Breast epithelium (tissue), 3 donors: ENCODE results near the gene ANKS1B.

Experiments
- POLR2A ChIP-seq: fragments of 450-650 bp; IDR thresholded peaks from one replicate; pipeline ENCODE4 v1.6.1; 2016; ENCODE audit warnings: antibody characterized with exemption, mild to moderate bottlenecking, moderate library complexity
- POLR2AphosphoS5 ChIP-seq, 3 donors: sonication (generic); formaldehyde crosslinking; IDR thresholded peaks; one replicate each; pipeline ENCODE4 v1.6.1; 2017; ENCODE audit warnings: antibody characterized with exemption in 3 of 3
- TF ChIP-seq, protein P1 (sequence below), 3 donors: fragments of 450-650 bp; IDR thresholded peaks; one replicate each; pipeline ENCODE4 v1.5.1; 2016 to 2017; ENCODE audit warnings: antibody characterized with exemption in 3 of 3, mild to moderate bottlenecking in 3 of 3, moderate library complexity in 3 of 3

- TF ChIP-seq, protein P1, sequence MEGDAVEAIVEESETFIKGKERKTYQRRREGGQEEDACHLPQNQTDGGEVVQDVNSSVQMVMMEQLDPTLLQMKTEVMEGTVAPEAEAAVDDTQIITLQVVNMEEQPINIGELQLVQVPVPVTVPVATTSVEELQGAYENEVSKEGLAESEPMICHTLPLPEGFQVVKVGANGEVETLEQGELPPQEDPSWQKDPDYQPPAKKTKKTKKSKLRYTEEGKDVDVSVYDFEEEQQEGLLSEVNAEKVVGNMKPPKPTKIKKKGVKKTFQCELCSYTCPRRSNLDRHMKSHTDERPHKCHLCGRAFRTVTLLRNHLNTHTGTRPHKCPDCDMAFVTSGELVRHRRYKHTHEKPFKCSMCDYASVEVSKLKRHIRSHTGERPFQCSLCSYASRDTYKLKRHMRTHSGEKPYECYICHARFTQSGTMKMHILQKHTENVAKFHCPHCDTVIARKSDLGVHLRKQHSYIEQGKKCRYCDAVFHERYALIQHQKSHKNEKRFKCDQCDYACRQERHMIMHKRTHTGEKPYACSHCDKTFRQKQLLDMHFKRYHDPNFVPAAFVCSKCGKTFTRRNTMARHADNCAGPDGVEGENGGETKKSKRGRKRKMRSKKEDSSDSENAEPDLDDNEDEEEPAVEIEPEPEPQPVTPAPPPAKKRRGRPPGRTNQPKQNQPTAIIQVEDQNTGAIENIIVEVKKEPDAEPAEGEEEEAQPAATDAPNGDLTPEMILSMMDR (IDR thresholded peaks at IDR 0.05): no peak
- TF ChIP-seq POLR2AphosphoS5 (IDR thresholded peaks at IDR 0.05) (no peak), POLR2A (no peak)
These were observed 1221.1 kb downstream of the ANKS1B start for GRCh38 chr12:98763656-98764055.
